GM03348 (cell line): ENCODE data around the gene RNF225.
"Not testable (repeated sequence)": the region's sequence is repeated elsewhere in the genome, so short reads cannot be mapped to it uniquely, and the experiment has no call there.

Experiments
- DNase-seq: peaks from one replicate; pipeline ENCODE4 v3.0.0; 2012; ENCODE audit warnings: low spot score

Gene RNF225

GRCh38 chr19:58408152-58409009 lies 12.9 kb downstream of the RNF225 start, which contains the start of gene ZNF584:
Gene ZNF584 (plus strand): TSS chr19:58408649. CDS start chr19:58409148, 499 bp downstream.
- peak; percentile 96 for DNase-seq

DNA sequence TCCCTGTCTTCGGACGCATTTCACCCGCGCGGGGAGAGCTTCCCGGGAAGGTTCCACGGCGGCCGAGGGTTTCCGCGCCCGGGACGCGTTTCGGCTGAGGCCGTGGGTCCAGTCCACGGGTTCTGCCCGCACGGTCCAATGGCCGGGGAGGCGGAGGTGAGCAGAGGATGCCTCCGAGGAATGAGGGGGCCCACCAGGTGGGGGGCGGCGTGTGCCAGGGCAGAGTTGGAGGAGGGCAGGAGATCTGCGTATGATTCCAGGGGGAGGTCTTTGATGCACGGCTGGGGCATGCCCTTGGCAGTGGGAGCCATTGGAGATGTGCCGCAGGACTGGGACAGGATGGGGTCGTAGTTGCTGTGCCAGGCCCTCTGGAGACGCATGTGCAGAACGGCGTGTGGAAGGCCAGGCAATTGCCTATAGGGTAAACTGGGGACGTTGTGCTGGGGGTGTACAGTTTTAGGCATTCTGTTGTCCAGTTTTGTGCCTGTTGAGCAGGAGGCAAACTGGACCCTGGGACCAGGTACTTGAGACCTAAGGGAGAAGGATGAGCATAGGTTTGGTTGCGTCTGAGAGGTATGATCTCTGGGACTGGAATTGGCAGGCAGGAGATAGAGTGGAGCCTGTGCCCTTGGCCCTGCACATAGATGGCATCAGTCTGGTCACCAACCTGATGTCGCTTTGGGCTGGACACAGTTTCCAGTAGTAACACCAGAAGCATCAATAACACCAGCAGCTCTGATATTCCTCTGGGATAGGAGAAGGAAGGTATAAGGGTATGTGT lies 13.7 kb downstream of the RNF225 start:
- DNase-seq = peak; percentile 40

GRCh38 chr19:58416604-58417003 lies 21.1 kb downstream of the RNF225 start:
- no peak for DNase-seq

- no peak for DNase-seq
These were observed 21.6 kb downstream of the RNF225 start for GRCh38 chr19:58417071-58417470.

- DNase-seq = no peak
These were observed 33.2 kb downstream of the RNF225 start for GRCh38 chr19:58428617-58429016.

DNA sequence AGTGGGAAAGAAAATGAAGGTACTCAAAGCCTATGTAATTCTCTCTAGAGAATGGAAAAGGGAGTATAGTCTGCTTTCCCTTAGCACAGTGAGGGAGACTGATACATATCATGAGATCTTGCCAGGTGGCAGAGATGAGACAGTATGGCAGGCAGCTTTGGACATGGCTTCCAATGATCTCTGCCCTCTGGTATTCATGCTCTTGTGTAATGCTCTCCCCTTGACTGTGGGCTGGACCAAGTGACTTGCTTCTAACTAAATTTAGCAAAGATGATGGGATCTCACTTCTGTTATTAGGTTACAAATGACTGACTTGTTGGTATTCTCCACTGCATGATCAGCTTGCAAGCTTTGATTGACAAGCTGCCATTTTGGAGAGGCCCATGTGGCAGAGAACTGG lies 34.3 kb downstream of the RNF225 start:
- no peak for DNase-seq

DNA sequence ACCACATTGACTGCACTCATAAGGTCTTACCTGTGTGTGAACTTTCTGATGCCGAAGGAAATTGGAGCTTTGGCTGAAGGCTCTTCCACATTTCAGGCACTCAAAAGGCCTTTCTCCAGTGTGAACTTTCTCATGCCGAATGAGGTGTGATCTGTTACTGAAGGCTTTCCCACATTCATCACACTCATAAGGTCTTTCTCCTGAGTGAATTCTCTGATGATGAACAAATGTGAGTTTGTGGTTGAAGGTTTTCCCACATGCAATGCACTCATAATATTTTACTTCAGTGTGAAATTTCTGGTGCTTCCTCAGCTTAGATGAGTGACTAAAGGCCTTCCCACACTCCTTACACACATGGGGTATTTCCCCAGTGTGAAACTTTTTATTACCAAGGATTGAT lies 38.8 kb downstream of the RNF225 start:
- DNase-seq = no peak

DNA sequence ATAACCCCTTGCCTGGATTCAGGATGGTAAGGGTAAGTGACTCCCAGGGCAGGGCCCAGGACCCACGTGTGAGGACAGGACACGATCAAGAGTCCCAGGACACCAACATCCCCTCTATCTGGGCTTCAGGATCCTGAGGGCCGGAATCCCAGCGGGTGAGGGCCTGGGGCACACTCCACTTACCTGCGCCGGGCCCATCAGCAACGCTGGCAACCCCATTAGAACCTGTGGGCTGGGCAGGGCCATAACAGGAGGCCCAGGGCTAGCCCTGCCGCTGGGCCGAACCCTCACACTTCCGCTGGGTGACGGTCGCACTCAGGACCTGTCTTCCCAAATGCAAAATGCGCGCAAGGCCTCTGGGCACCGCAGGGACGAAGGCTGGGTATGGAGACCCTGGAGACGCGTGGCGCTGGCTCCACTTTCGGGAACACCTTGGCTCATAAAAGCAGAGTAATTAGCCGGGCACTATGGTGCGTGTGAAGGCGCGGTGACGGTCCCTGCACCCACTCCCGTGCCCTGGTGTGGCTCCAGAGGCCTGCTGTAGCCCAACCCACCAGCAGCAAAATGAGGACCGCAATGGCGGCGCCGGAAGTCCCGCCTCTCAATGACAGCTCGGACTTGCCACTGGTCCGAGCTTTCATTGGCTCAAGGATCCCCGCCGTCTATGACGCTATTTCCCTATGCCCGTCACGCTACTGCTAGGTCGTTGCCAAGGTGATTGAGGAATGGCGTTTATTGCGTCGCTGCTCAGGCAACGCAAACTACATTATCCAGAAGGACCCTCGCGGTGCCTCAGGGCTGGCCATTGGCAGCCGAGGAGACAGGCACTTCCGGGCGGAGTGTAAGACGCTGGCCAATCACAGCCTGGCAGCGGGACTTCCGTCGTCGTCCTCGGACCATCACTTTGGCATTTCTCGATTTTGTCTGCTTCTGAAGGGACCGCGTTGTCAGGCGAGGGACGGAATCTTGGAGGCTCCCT lies 44.4 kb downstream of the RNF225 start, which contains the start of gene ZNF132:
Gene ZNF132 (minus strand): TSS at position 578 of the 979 bp plus-strand sequence. CDS start 332 bp downstream, at position 246.
- DNase-seq = peak; percentile 98

DNA sequence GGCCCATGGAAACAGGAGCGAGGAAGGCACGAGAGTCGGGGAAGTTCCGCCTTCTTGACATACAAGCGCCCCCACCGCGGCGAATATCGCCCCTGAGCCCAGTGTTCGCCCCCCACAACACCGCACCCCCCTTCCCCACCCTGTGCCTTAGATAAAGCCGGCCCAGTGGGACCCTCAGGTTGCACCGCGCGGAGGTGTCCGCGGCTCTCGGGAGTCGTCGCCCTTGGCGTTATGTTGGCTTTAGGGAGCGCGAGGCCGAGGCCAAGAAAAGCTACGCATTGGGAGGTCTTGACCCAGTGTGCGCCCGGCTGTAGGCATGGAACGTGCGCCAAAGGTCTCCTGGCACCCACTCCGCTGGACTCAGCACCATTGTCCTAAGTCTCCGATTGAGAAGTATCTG lies 45.1 kb downstream of the RNF225 start:
- DNase-seq = no peak

DNA sequence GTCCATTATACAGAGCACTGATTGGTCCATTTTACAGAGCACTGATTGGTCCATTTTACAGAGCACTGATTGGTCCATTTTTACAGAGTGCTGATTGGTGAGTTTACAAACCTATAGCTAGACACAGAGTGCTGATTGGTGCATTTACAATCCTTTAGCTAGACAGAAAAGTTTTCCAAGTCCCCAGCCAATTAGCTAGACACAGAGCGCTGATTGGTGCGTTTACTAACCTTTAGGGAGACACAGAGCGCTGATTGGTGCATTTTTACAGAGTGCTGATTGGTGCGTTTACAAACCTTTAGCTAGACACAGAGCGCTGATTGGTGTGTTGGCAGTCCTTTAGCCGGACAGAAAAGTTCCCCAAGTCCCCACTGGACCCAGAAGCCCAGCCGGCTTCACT lies 47.5 kb downstream of the RNF225 start:
- not testable (repeated sequence) for DNase-seq
